Ramos (cell line): ENCODE results near the gene B9D1.

Experiments used
- in situ Hi-C: fragments of 300-500 bp; cut with MboI; formaldehyde crosslinking; loops from one replicate; pipeline ENCODE4 v1.14.3; 2022; ENCODE audit warnings: low sequenced_read_pairs; ENCODE audit not compliant: unreplicated experiment

B9D1 gene

DNA sequence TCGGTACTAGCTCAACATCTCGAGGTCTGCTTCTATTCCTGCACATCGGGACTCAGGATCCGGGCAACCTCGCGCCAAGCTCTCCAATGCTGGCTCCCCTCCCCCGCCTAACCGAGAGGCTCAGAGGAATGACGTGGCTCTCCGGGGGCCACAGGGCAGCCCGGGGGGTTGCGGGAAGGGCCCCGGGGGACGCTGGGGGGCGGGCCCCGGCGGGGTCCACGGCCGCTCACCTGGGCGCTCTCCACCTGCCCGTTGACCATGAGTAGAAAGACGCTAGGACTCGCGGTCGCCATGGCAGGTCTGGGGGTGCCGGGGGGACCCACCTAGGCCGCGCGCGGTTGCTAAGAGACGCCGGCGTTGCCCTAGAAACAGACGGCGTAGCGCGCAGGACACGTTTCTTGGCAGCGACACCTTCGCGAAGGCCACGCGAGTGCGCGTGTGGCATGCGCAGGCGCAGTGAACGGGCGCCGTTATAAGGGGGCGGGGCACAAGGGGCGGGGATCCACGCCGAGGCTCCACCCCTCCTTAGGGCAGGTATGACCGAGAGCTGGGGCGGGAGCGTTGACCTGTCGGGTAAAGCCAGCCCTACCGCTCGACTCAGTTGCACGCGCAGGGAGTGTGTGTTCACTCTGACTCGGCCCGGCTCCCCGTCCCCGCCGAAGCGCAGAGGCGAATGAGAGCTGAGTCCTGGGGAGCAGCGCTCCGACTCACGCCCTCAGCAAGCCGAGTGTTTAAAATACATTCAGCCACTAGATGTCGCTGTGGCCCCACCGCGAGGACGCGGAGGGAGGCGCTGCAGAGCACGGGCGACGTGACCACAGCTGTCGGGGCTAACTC is at the start of gene B9D1:
TSS of gene B9D1 (minus strand) at position 447 of the 837 bp plus-strand sequence. CDS start at position 293, 154 bp downstream.
- in situ Hi-C loops, result loop anchor here (10.0 kb wide), 2 partner anchors 92 to 402 kb away; no protein-coding TSS in a partner anchor

DNA sequence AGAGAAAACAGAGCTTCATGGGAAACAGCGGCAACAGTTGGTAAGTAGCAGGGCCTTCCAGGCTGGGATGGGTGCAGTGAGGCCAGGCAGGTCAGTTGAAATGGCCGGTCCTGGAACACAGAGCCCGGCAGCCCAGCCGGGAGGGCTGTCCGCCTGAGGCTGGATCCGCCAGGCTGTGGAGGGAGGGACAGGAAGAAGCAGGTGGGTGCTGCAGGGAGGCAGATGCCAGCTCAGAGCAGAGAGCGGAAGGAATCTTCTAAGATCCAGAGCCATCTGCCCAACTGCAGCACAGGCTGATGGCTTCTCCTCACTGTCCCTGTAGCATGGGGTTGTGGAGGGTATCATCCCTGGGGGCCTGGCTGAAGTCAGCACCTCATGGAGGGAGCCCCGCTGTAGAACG is 49.1 kb upstream of the B9D1 start:
- in situ Hi-C loops, result no loop called here

- in situ Hi-C loops, result no loop called here
Observed at GRCh38 chr17:19410875-19411620, 48.5 kb upstream of the B9D1 start, which contains the start of gene RNF112. Gene RNF112 (plus strand): TSS chr17:19411232. CDS start chr17:19411409, 177 bp downstream.

DNA sequence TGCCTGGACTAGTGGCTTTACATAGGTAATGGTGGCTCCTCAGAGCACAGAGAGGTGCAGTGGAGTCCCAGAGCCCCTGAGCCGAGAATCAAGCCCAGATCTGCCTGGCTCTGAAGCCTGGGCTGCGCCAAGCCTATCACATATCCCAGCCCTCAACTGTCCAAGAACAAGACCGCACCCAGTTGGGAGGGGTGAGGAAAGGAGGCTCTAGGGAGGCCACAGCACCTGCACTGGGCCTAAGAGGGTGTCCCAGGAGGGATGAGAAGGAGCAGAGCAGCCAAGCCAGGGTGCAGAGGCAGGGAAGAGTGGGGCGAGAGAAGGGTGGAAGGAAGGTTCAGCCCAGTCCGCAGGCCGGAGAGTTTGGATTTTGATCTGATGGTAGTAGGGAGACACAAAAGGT is 47.6 kb upstream of the B9D1 start:
- in situ Hi-C loops, result no loop called here

DNA sequence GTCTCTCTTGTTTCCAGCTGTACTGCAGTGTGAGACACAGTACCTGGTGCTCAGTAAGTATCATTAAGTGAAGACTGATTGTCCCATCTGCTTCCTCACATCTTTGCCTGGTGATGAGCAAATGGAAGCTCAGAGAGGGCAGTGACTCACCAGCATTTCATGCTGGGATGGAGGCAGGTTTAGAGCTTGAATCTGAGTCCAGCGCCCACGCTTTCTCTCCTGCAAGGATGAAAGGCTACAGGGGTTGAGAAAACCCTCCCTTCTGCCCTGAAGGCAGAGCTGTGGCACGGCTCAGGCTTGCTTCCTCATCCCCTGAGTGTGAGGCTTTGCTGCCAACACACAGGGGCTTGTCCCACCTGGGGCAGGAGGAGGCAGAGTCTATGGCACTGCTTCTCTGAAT is 47.0 kb upstream of the B9D1 start:
- in situ Hi-C loops, result no loop called here

DNA sequence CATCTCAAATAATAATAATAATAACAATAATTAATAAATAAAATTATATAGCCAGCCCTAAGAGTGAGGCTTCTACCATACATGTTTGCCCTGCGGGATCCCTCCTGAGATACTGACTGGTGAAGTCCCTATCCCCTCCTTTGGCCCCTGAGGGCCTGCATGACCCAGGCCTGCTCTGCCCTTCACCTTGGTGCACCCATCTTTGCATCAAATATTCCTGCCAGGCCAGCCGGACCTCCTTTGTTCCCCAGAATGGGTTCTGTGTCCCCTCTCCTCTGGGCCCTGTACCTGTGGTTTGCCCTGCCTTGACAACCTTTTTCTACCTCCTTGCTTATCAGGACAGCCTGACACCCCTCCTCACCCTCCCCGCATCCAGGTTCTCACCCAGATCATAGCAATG is 46.5 kb upstream of the B9D1 start:
- in situ Hi-C loops, result no loop called here

DNA sequence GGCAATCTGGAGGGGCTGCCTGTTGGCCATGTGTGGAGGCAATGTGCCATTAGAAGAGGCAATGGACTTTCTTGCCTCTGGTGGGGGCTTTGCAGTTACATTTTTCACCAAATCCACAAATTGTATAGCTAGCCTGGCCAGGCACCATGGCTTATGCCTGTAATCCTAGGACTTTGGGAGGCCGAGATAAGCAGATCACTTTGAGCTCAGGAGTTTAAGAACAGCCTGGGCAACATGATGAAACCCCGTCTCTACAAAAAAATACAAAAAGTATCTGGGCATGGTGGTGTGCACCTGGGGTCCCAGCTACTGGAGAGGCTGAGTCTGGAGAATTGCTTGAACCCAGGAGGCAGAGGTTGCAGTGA is 45.8 kb upstream of the B9D1 start:
- in situ Hi-C loops, result no loop called here

DNA sequence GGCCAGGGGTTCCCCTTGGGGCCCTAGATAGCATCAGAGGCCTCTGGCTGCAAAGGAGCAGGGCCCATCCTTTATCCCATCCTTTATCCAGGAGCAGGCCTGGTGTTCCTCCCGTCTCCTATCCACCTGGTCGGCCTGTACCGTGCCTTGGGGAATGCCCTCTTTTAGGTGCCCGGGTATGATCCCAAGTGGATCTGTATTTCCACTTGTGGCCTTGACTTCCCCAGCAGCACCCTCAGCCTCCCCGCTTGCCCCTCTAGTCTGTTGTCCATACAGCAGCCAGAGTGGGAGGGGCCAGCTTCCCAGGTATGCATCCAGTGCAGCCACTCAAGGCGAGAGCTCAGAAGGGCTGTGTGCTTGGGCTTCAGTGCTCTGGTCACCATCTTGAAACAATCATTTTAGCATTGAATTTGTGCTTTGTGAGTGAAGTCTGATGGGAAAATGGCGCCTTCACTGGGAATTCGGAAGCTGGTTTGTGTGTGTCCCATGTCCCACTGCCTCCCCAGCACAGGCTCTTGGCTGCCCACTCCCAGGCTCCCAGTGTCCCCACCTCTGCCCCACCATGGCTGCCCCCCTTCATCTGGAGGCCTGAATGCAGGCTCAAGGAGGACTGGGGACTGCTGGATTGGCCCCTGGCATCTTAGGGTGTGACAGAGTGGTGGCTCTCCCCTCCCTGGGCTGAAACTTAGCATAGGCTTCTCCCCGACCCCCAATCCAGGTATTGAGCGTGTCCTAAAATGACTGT is 45.2 kb upstream of the B9D1 start:
- in situ Hi-C loops, result no loop called here

- in situ Hi-C loops, result no loop called here
Observed at GRCh38 chr17:19405114-19405513, 42.6 kb upstream of the B9D1 start.

GRCh38 chr17:19404264-19404663 is 41.7 kb upstream of the B9D1 start:
- in situ Hi-C loops, result no loop called here

GRCh38 chr17:19403021-19403420 is 40.5 kb upstream of the B9D1 start:
- in situ Hi-C loops, result no loop called here

DNA sequence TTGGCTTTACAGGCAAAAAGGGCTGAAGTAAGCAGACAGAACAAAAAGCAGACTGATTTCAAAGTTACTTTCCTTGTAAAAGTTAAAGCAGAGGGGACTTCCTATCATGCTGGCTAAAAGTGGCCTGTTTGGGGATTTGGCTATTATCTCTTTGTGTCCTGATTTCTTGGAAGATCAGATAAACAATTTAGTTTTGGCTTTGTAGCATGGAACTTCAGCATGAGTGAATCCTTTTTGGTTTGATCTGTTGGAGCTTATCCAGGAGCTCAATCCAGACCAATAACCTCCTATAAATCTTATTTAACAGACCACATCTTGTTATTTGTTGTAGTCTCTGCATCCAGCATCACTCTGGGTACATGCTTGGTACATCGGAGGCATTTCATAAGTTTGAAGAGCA is 39.6 kb upstream of the B9D1 start:
- in situ Hi-C loops, result no loop called here

- in situ Hi-C loops, result no loop called here
Observed at GRCh38 chr17:19401321-19402010, 38.9 kb upstream of the B9D1 start.

DNA sequence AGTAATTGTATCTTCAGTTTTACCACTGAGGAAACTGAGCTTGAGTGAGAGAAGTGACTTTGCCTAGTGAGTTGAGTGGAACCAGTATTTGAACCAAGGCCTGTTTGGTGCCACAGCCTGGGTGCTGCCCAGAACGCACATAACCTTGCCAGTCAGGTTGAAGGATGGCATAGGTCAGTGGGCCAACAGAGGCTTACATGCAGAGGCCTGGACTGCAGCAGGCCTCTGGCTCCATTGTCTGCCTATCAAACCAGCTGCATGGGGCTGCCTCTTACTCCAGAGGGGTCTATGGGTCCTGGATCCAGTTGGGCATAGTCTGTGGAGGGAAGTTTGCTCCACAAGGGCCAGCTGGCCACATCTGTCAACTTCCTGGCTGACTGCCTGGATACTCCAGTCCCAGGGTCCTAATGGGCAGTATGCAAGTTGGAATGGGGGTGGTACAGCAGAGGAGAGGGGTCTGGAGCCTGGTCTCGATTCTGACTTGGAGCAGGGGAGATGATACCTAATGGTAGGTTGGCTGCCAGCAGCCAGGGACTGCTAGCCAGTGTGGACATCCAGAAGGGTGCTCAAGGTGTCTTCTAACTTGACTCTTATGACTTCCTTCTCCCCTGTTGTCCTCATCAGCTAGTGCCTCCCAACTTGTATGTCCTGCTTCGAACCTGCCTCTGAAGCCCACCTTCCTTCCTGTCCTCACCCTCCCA is 37.4 kb upstream of the B9D1 start:
- in situ Hi-C loops, result no loop called here

DNA sequence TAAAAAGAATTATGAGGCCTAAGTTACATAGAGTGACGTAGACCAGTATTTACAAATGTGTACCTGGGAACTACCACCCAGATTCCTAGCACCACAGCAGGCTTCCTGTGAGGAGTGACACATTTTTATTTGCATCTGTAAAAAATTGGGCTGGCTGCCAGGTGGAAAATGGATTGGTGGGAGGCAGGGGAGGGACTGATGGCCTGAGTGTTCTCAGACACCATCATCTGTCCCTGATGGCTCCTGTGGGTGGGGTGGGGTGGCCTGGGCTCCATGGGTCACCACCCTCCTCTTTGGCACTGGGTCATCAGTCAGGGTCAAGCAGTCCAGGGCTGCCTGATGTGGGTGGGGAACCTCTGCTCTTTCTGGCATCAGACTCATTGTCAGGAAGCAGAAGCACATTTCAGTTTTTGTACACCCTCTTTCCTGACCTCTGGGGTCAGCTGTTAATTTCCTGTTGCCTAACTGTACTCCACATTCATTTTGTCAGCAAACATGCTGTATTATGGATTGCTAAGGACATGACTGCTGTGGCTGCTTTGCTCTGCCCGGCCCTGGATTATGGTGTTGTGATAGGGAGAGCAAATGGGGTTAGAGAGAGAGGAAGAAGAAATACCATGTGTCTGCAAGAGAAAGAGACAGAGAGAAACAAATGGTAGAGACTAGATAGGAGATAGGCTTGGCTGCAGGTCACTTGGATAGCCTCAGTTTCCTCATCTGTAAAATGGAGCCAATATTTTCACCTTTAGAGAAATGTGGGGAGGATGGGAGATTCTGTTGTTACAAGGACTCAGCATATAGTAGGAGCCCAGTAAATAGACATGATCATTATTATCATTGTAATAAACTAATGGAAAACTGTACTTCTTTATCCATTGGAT is 36.0 kb upstream of the B9D1 start:
- in situ Hi-C loops, result no loop called here

GRCh38 chr17:19397556-19398041 is 35.1 kb upstream of the B9D1 start:
- in situ Hi-C loops, result no loop called here

GRCh38 chr17:19392303-19392702 is 29.8 kb upstream of the B9D1 start:
- in situ Hi-C loops, result no loop called here

GRCh38 chr17:19391432-19391831 is 28.9 kb upstream of the B9D1 start:
- in situ Hi-C loops, result no loop called here

DNA sequence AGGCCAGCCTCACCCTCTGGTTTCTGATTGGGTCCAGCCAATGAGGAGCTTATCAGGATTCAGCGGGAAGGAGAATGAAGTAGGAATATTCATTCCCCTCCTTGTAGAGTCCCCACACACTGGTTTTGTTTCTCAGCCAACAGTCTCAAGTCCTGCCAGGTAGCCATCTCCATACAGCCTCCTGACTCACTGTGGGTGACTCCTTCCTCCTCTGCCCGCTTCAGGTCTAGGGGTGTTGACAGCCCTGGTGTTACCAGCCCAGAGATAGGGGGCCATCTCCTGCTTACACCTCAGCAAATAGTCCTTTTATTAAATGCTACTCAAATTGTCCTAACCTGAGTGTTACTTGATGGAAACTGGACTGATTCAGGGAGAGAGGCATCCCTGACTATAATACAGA is 28.4 kb upstream of the B9D1 start:
- in situ Hi-C loops, result no loop called here
